MCF 10A (cell line): ENCODE measurements around the gene RERE. TPM values are rescaled to one million over a fixed set of nuclear protein-coding genes. Genes with fewer than 3 reads are reported as not detected.

ENCODE experiments used
- BruUV-seq: library from RNA; stranded (reverse); fragments of 400-500 nt; replicated peaks from 2 replicates; lab custom pipeline; 2021; lab: Mats Ljungman, UMichigan
- CTCF ChIA-PET: fragments of 300-600 bp; sonication (Branson Sonifier 250); formaldehyde crosslinking; extraction: SDS; loops from one replicate; lab custom pipeline; 2021; ENCODE audit warnings: antibody characterized with exemption, inconsistent platforms; lab: Yijun Ruan, JAX
- POLR2A ChIA-PET: fragments of 300-600, 350-650 bp; sonication (Branson Sonifier 250); formaldehyde crosslinking; extraction: SDS; loops from one replicate; lab custom pipeline; 2020; ENCODE audit warnings: antibody characterized with exemption, inconsistent platforms; lab: Yijun Ruan, JAX
- DNase-seq: peaks from one replicate; pipeline ENCODE4 v3.0.0-alpha.2; 2018; ENCODE audit not compliant: unreplicated experiment
- H3K27ac Mint-ChIP-seq: one replicate; pipeline ENCODE4 v1.8.0; 2022; ENCODE audit warnings: mild to moderate bottlenecking, low read depth, mixed read lengths; ENCODE audit not compliant: unreplicated experiment
- H3K27me3 Mint-ChIP-seq: one replicate; pipeline ENCODE4 v1.8.0; 2022; ENCODE audit warnings: mixed read lengths; ENCODE audit not compliant: insufficient read depth, unreplicated experiment
- H3K36me3 Mint-ChIP-seq: one replicate; pipeline ENCODE4 v1.8.0; 2022; ENCODE audit warnings: mild to moderate bottlenecking, moderate library complexity, mixed read lengths; ENCODE audit not compliant: insufficient read depth, unreplicated experiment
- H3K4me1 Mint-ChIP-seq: one replicate; pipeline ENCODE4 v1.8.0; 2022; ENCODE audit warnings: mixed read lengths; ENCODE audit not compliant: insufficient read depth, unreplicated experiment
- H3K4me3 Mint-ChIP-seq: one replicate; pipeline ENCODE4 v1.8.0; 2022; ENCODE audit warnings: mild to moderate bottlenecking, moderate library complexity, mixed read lengths; ENCODE audit not compliant: unreplicated experiment
- H3K9me3 Mint-ChIP-seq: one replicate; pipeline ENCODE4 v1.8.0; 2022; ENCODE audit warnings: mixed read lengths; ENCODE audit not compliant: unreplicated experiment
- CTCF ChIP-seq: fragments of 200-600 bp; IDR thresholded peaks from one replicate; pipeline ENCODE4 v1.8.0; 2022; ENCODE audit warnings: antibody characterized with exemption, mild to moderate bottlenecking; ENCODE audit not compliant: unreplicated experiment
- intact Hi-C: fragments of 100-400 bp; cut with micrococcal nuclease; formaldehyde crosslinking; loops from 2 replicates; pipeline ENCODE4 v1.14.1; 2022
- total RNA-seq: library from RNA; stranded (reverse); gene quantifications from 2 replicates; pipeline ENCODE4 v1.2.3, GENCODE V29; 2022

RERE gene
- total RNA-seq, 1 experiment from 2014 or later: 48.4 TPM

- Mint-ChIP-seq H3K27ac (no peak overlapping the region), H3K9me3 (no peaks in the 10 kb centered on the region), H3K36me3 (peaks cover 9% of the 10 kb centered on the region), H3K4me3 (no peak overlapping the region), H3K4me1 (no peaks in the 10 kb centered on the region), H3K27me3 (no peaks in the 10 kb centered on the region)
- intact Hi-C loops: no loop called here
- no peak for DNase-seq
- ChIA-PET POLR2A (interaction anchor here (0.7 to 1.1 kb wide), 2 partner anchors 14 to 239 kb away, joined by 3 to 4 read pairs; partner anchors contain the start of gene RERE), CTCF (interaction anchor here (0.9 to 1.6 kb wide), 4 partner anchors 16 to 149 kb away, joined by 3 to 5 read pairs (median 4); no protein-coding TSS in a partner anchor)
- BruUV-seq: no TSS peak
- no peak for TF ChIP-seq CTCF
These were observed 239.1 kb downstream of the RERE start for GRCh38 chr1:8578132-8578877.

DNA sequence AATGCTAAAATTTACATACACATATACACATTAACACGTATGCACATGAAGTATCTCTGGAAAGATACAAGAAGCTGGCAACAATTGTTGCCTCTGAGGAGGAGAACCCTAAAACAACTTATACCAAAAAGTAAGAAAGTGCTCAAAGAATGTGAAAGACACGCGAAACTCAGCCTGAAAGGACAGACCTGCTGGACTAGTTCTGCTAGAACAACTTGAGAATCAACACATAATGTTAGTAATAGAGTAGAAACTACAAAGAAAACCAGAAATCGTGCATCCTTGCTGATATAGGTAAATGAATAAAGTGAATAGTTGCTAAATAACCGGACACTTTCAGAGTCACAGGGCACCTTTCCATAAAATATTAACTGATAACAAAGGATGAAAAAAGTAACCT, 242.5 kb downstream of the RERE start:
- no peak for TF ChIP-seq CTCF
- Mint-ChIP-seq H3K4me3 (no peak overlapping the region), H3K36me3 (peaks cover 5% of the 10 kb centered on the region), H3K9me3 (no peaks in the 10 kb centered on the region), H3K27ac (no peak overlapping the region), H3K4me1 (peaks cover 11% of the 10 kb centered on the region), H3K27me3 (no peaks in the 10 kb centered on the region)
- intact Hi-C loops: no loop called here
- CTCF ChIA-PET: no interaction called here
- DNase-seq: no peak
- POLR2A ChIA-PET: interaction anchor here (1.6 kb wide), 1 partner anchor 126 kb away, joined by 4 read pairs; no protein-coding TSS in a partner anchor
- no TSS peak for BruUV-seq

DNA sequence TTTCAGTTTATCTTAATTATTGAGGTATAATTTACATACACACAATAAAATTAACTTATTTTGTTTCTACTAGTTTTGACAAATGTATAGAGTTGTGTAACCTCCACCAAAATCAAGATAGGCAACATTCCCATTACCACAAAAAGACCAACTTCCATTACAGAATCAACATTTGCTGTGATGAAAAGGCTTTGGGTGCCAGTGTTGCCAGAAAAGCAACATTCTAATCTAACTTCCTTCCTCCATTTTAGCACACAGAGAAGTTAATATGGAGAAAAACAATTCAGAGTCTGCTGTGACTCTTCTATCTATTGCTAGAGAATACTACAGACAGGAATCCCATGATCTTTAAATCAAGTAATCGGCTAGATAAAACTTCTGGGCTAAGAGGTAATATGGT, 245.3 kb downstream of the RERE start:
- no peak for DNase-seq
- POLR2A ChIA-PET: interaction anchor here (1.6 kb wide), 1 partner anchor 132 kb away, joined by 3 read pairs; no protein-coding TSS in a partner anchor
- H3K27ac Mint-ChIP-seq: no peak overlapping the region
- intact Hi-C loops: no loop called here
- no peaks in the 10 kb centered on the region for H3K9me3 Mint-ChIP-seq
- no peaks in the 10 kb centered on the region for H3K27me3 Mint-ChIP-seq
- CTCF ChIA-PET: interaction anchor here (1.4 to 3.7 kb wide), 3 partner anchors 11 to 155 kb away, joined by 5 to 34 read pairs (median 19); no protein-coding TSS in a partner anchor
- no TSS peak for BruUV-seq
- no peak for TF ChIP-seq CTCF
- peaks cover 5% of the 10 kb centered on the region for H3K36me3 Mint-ChIP-seq
- peaks cover 11% of the 10 kb centered on the region for H3K4me1 Mint-ChIP-seq
- H3K4me3 Mint-ChIP-seq: no peak overlapping the region

DNA sequence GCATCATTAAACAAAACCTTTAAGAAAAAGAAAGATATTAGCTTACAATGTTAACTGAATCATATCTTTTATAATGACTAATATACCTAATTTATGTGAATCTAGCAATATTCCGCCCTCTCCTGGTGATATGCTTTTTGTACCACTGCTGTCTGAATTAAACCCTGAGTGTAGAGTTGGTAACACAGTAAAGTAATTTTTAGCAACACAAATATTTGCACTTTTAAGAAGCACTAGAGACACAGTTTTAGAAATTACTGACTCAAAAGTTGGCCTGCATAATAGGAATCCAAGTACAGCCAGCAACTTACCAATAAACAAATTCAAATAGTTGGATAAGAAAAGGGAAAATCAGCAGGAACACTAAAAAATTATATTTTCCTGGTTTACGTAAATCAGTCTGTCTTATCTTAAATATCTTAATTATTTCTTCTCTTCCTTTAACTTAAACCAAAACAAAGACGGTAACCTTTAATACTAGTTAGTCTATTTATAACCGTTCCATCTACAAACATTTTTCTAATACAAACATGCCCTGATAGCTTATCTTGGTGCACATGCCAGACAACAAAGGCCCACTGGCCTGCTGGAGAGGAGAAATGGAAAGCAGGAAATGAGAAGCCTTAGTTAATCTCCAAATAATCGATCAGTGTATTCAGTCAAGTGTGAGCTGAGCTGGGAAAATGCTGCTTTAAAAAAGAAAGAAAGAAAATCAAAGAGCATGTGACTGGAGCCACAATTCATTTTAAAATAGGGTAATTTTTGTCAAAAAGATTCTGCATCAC, 246.0 kb downstream of the RERE start:
- H3K36me3 Mint-ChIP-seq: peaks cover 6% of the 10 kb centered on the region
- peaks cover 11% of the 10 kb centered on the region for H3K4me1 Mint-ChIP-seq
- peak; percentile 52 for TF ChIP-seq CTCF
- no peaks in the 10 kb centered on the region for H3K27me3 Mint-ChIP-seq
- intact Hi-C loops: no loop called here
- no peaks in the 10 kb centered on the region for H3K9me3 Mint-ChIP-seq
- CTCF ChIA-PET: interaction anchor here (0.6 to 3.7 kb wide), 14 partner anchors 10 to 836 kb away, joined by 3 to 34 read pairs (median 4); no protein-coding TSS in a partner anchor
- no peak overlapping the region for H3K27ac Mint-ChIP-seq
- no peak overlapping the region for H3K4me3 Mint-ChIP-seq
- BruUV-seq: no TSS peak
- POLR2A ChIA-PET: interaction anchor here (0.6 to 1.6 kb wide), 8 partner anchors 10 to 133 kb away, joined by 3 to 5 read pairs (median 3); no protein-coding TSS in a partner anchor
- DNase-seq: peak; percentile 33
